A673 (cell line): ENCODE measurements around the gene BCL2A1.

Experiments used
- EZH2 ChIP-seq: fragments of 200-600 bp; sonication (generic); IDR thresholded peaks from 2 replicates; pipeline ENCODE4 v1.6.1; 2017; ENCODE audit warnings: borderline replicate concordance, low read depth, mild to moderate bottlenecking, mixed read lengths, antibody characterized with exemption, low read length; ENCODE audit not compliant: poor library complexity, severe bottlenecking
- TF ChIP-seq, protein P1 (sequence below): fragments of 300-800, 200-600 bp; sonication (generic); conservative IDR thresholded peaks from 2 replicates; pipeline ENCODE4 v1.5.1; 2017; ENCODE audit warnings: low read depth, mild to moderate bottlenecking, antibody characterized with exemption, low read length, moderate library complexity, mixed read lengths

DNA sequence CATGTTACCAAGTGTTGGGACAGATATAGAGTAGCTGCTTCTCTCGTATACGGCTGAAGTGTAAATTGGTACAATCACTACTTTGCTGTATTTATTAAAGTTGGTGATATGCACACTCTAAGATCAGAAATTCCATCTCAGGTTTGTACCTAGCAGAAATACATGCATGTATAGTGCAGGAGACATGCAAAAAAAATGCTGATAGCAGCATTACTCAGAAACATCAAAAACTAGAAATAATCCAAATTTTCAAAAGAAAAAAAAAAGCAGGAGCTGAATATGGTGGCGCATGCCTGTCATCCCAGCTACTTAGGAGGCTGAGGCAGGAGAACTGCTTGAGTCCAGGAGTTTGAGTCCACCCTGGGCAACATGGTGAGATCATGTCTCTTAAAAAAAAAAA, 31.3 kb upstream of the BCL2A1 start:
- no peak for TF ChIP-seq EZH2
- TF ChIP-seq, protein P1, sequence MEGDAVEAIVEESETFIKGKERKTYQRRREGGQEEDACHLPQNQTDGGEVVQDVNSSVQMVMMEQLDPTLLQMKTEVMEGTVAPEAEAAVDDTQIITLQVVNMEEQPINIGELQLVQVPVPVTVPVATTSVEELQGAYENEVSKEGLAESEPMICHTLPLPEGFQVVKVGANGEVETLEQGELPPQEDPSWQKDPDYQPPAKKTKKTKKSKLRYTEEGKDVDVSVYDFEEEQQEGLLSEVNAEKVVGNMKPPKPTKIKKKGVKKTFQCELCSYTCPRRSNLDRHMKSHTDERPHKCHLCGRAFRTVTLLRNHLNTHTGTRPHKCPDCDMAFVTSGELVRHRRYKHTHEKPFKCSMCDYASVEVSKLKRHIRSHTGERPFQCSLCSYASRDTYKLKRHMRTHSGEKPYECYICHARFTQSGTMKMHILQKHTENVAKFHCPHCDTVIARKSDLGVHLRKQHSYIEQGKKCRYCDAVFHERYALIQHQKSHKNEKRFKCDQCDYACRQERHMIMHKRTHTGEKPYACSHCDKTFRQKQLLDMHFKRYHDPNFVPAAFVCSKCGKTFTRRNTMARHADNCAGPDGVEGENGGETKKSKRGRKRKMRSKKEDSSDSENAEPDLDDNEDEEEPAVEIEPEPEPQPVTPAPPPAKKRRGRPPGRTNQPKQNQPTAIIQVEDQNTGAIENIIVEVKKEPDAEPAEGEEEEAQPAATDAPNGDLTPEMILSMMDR, result no peak
